ENCODE results near the gene SIPA1L3. TPM values are rescaled to one million over a fixed set of nuclear protein-coding genes. Genes with fewer than 3 reads are reported as not detected.
"Not testable (repeated sequence)": the region's sequence is repeated elsewhere in the genome, so short reads cannot be mapped to it uniquely, and the experiment has no call there.

The SIPA1L3 gene
- total RNA-seq, 1 experiment from 2014 or later = 19.9 TPM

GRCh38 chr19:38062959-38063761 is 156.2 kb downstream of the SIPA1L3 start:
- Histone ChIP-seq H3K36me3 (ENCODE audit: insufficient read depth, low read length, poor library complexity, severe bottlenecking) (no peaks in the 10 kb centered on the region), H3K27me3 (replicated peaks; ENCODE audit: insufficient read depth, low read depth, low read length, poor library complexity) (no peaks in the 10 kb centered on the region), H3K9me3 (ENCODE audit: low read depth, low read length, poor library complexity, severe bottlenecking) (no peaks in the 10 kb centered on the region), H3K27ac (ENCODE audit: low read depth, low read length, poor library complexity, severe bottlenecking) (no peak overlapping the region), H3K4me1 (ENCODE audit: insufficient read depth, low read length, poor library complexity, severe bottlenecking) (no peaks in the 10 kb centered on the region), H3K4me3 (ENCODE audit: low read depth, low read length, poor library complexity, severe bottlenecking) (no peak overlapping the region)
- TF ChIP-seq EZH2 (IDR thresholded peaks at IDR 0.05; ENCODE audit: borderline replicate concordance, low read depth, low read length, poor library complexity, severe bottlenecking) = no peak
- no peak for TF ChIP-seq CTCF (conservative IDR thresholded peaks at IDR 0.05; ENCODE audit: low read depth, low read length)
- POLR2A ChIA-PET (ENCODE audit: low non-redundant PET) = interaction anchor here (0.5 kb wide), 1 partner anchor 85 kb away, joined by 3 read pairs; no protein-coding TSS in a partner anchor
- no peak for DNase-seq (ENCODE audit: low spot score)
- CTCF ChIA-PET = no interaction called here
- BruUV-seq (replicated peaks) = no TSS peak
- intact Hi-C loops (cut with micrococcal nuclease; ENCODE audit: unreplicated experiment) = no loop called here

GRCh38 chr19:38063928-38064327 is 156.9 kb downstream of the SIPA1L3 start:
- Histone ChIP-seq H3K4me3 (ENCODE audit: low read depth, low read length, poor library complexity, severe bottlenecking) (no peak overlapping the region), H3K9me3 (ENCODE audit: low read depth, low read length, poor library complexity, severe bottlenecking) (no peaks in the 10 kb centered on the region), H3K27me3 (replicated peaks; ENCODE audit: insufficient read depth, low read depth, low read length, poor library complexity) (no peaks in the 10 kb centered on the region), H3K4me1 (ENCODE audit: insufficient read depth, low read length, poor library complexity, severe bottlenecking) (no peaks in the 10 kb centered on the region), H3K36me3 (ENCODE audit: insufficient read depth, low read length, poor library complexity, severe bottlenecking) (no peaks in the 10 kb centered on the region), H3K27ac (ENCODE audit: low read depth, low read length, poor library complexity, severe bottlenecking) (no peak overlapping the region)
- DNase-seq (ENCODE audit: low spot score) = no peak
- BruUV-seq (replicated peaks) = no TSS peak
- ChIA-PET CTCF (no interaction called here), POLR2A (ENCODE audit: low non-redundant PET) (interaction anchor here (0.5 kb wide), 1 partner anchor 85 kb away, joined by 3 read pairs; no protein-coding TSS in a partner anchor)
- intact Hi-C loops (cut with micrococcal nuclease; ENCODE audit: unreplicated experiment) = no loop called here
- TF ChIP-seq EZH2 (IDR thresholded peaks at IDR 0.05; ENCODE audit: borderline replicate concordance, low read depth, low read length, poor library complexity, severe bottlenecking) = no peak

DNA sequence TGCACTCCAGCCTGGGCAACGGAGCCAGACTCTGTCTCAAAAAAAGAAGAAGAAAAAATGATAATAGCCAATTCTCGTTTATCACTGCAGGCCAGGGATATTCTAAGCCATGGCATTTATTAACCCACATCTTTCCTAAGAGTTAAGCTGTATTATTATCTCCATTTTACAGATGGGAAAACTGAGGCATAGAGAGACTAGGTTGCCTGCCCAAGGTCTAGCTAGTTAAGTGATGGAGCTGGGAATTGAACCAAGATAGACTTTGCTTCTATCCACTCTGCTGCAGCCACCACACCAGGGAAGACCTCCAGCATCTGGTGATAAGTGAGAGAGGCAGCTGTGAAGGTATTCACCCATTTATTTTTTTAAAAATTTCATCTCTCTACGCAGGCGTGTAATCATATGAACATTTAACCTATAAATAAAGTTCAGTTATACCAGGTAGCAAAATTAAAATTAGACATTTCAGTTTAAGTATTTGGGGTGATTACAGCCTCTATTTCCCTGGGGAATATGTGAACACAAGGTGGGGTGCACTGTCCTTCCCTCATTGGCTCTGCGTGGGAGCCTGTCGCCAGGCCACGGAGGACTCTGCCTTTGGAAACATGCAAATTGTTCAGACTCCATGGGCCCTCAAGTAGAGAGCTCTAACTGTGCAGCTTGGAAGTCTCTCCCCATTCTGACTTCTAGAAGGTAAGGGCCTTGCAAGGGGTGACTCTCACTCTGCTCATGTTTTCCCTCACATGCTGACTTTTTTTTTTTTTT is 157.8 kb downstream of the SIPA1L3 start:
- H3K27me3 ChIP-seq (replicated peaks; ENCODE audit: insufficient read depth, low read depth, low read length, poor library complexity) = no peaks in the 10 kb centered on the region
- ChIA-PET POLR2A (ENCODE audit: low non-redundant PET) (no interaction called here), CTCF (no interaction called here)
- H3K27ac ChIP-seq (ENCODE audit: low read depth, low read length, poor library complexity, severe bottlenecking) = no peak overlapping the region
- intact Hi-C loops (cut with micrococcal nuclease; ENCODE audit: unreplicated experiment) = no loop called here
- no peaks in the 10 kb centered on the region for H3K9me3 ChIP-seq (ENCODE audit: low read depth, low read length, poor library complexity, severe bottlenecking)
- TF ChIP-seq CTCF (conservative IDR thresholded peaks at IDR 0.05; ENCODE audit: low read depth, low read length) (no peak), EZH2 (IDR thresholded peaks at IDR 0.05; ENCODE audit: borderline replicate concordance, low read depth, low read length, poor library complexity, severe bottlenecking) (no peak)
- H3K36me3 ChIP-seq (ENCODE audit: insufficient read depth, low read length, poor library complexity, severe bottlenecking) = no peaks in the 10 kb centered on the region
- DNase-seq (ENCODE audit: low spot score) = no peak
- no peaks in the 10 kb centered on the region for H3K4me1 ChIP-seq (ENCODE audit: insufficient read depth, low read length, poor library complexity, severe bottlenecking)
- BruUV-seq (replicated peaks) = no TSS peak
- no peak overlapping the region for H3K4me3 ChIP-seq (ENCODE audit: low read depth, low read length, poor library complexity, severe bottlenecking)

DNA sequence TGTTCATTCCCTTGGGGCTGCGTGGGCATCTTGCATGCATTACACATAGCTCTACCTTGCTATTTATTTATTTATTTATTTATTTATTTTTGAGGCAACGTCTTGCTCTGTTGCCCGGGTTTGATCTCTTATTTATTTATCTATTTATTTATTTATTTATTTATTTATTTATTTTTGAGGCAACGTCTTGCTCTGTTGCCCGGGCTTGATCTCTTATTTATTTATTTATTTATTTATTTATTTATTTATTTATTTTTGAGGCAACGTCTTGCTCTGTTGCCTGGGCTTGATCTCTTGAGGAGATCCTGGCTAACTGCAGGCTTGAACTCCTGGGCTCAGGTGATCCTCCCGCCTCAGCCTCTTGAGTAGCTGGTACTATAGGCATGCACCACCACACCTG is 158.8 kb downstream of the SIPA1L3 start:
- H3K27ac ChIP-seq (ENCODE audit: low read depth, low read length, poor library complexity, severe bottlenecking); H3K4me3 ChIP-seq (ENCODE audit: low read depth, low read length, poor library complexity, severe bottlenecking); H3K4me1 ChIP-seq (ENCODE audit: insufficient read depth, low read length, poor library complexity, severe bottlenecking); BruUV-seq (replicated peaks); H3K27me3 ChIP-seq (replicated peaks; ENCODE audit: insufficient read depth, low read depth, low read length, poor library complexity); intact Hi-C loops (cut with micrococcal nuclease; ENCODE audit: unreplicated experiment); H3K9me3 ChIP-seq (ENCODE audit: low read depth, low read length, poor library complexity, severe bottlenecking); POLR2A ChIA-PET (ENCODE audit: low non-redundant PET); CTCF ChIA-PET; DNase-seq (ENCODE audit: low spot score); H3K36me3 ChIP-seq (ENCODE audit: insufficient read depth, low read length, poor library complexity, severe bottlenecking): not testable (repeated sequence)

Measured in A673 (cell line).